Activated T-cell treated with anti-CD3 and anti-CD28 coated beads for 4 hours (primary cell): ENCODE measurements around the gene RPS6KA1.
"Not testable (repeated sequence)": the region's sequence is repeated elsewhere in the genome, so short reads cannot be mapped to it uniquely, and the experiment has no call there.

Source experiments
- DNase-seq: peaks from one replicate; pipeline ENCODE4 v3.0.0-alpha.2; 2020

RPS6KA1 gene

DNA sequence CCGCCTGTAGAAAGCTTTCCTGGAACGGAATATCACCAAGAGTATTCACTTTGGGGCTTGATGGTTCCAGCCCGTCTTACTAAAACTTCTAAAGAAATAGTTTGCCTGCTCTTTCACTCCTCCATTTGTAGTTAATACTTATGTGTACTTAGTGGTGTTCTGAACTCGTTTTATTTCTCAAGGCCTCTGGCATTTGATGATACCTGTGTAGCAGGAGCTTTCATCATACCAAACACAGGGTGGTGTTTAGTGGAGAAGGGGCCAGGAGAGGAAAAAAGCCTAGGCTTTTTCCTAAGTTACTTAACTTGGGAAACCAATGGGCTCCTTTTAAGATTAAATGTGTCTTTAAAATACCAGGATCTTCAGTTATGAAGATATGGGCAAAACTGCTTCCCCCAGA, 74.3 kb downstream of the RPS6KA1 start:
- DNase-seq = no peak

DNA sequence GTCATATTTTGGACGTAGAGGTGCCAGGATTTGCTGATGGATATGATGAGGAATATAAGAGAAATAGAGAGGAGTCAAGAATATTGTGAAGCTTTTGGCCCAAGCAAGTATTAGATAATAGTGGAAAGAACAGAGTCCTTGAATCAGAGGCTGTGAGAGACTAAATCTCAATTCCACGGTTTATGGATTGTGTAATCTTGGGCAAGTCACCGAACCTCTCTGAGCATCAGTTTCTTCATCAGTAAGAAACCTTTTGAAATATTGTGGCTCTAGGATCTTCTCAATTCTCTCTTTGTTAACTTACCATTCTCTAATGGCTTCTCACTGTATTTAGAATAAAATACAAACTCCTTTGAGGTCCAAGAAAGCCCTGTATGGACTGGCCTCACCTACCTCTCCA, 77.6 kb downstream of the RPS6KA1 start:
- no peak for DNase-seq

DNA sequence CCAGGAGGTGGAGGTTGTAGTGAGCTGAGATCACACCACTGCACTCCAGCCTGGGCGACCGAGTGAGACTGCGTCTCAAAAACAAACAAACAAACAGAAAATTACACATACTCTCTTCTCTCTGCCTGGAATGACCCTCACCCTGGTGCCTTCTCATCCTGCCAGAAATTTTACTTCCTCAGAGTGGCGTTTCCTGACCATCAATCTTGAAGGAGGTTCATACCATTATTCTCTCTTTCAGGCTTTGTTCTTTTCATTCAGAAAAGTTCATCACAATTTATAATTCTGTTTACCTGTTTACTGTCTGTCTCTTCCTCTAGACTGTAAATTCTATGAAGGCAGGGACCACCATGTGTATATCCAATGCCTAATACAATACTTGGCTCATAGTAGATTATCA, 79.3 kb downstream of the RPS6KA1 start:
- no peak for DNase-seq

DNA sequence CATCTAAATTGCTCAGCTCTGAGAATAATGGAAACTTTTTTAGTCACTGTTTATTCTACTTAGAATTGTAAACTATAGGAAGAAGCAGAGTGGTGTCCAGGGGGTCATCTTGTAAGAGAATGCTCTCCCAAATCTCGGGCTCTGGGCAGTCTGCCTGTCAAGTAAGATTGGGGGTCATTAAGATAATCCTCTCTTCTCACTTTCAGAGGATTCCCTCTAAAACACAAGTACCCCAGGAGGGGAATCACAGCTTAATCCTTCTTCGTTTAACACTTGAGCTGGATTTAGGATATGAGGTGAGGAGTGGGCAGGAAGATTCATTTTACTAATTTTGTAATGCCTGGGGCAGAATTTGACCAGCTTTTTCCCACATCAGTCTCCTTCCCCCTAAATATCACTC, 81.2 kb downstream of the RPS6KA1 start:
- DNase-seq = no peak

DNA sequence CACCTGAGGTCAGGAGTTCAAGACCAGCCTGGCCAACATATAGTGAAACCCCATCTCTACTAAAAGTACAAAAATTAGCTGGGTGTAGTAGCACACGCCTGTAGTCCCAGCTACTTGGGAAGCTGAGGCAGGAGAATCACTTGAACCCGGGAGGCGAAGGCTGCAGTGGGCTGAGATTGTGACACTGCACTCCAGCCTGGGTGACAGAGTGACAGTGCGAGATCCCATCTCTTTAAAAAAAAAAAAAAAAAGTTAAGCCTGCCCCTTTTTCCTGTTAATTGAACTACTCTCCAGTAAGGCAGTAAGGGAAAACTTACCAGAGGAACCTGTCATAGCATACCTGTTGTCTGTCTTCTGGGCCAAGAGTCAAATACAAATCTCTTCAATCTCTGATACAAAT, 83.1 kb downstream of the RPS6KA1 start:
- DNase-seq = not testable (repeated sequence)

DNA sequence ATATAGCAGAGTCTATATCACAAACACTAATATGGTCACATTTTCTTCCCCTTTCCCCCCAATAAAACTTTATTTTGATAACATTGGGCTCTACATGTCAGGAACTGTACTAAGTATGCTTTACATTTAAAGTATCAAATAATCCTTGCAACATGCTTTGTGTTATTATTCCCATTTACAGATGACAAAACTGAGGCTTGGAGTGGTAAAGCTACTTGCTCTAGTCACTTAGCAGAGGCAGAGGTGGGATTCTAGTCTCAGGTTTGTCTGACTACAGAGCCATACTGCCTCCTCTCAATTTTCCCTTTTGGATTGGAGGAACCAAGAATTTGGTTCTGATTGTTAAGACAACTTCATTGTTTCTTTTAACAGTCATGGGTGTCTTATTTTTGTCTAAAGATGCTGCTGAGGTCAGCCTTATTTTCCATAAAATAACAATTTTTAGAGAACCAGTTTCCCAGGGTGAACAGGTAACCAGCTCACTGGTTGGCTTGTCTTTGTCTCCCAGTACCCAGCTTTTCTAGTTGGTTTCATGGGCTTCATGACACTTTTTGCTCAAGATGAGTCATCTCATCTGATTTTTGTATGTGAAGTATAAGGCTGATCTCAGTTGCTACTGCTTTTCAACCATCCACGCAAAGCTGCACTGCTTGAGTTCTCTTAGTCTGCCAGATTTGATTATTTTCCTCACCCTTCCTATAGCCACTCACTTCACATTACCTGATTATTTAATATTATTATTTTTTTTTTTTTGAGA, 85.3 kb downstream of the RPS6KA1 start:
- DNase-seq = no peak

DNA sequence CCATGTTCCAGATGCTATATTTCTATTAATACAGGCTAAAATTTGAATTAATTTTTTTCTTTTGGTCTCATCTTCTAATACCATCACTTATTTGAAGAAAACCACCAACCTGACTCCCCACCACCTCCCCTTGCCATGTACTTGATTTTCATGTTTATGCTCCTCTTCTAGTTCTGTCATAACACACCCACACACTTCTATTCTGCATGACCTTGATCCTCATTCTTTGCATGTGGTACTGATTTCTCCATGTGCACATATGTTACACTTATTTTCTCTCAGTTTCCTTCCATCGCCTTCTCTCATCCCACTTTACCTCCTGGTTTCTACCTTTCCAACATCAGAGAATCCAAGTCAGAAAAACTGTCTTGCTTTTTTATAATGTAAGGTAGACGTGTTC, 87.3 kb downstream of the RPS6KA1 start:
- DNase-seq = no peak

DNA sequence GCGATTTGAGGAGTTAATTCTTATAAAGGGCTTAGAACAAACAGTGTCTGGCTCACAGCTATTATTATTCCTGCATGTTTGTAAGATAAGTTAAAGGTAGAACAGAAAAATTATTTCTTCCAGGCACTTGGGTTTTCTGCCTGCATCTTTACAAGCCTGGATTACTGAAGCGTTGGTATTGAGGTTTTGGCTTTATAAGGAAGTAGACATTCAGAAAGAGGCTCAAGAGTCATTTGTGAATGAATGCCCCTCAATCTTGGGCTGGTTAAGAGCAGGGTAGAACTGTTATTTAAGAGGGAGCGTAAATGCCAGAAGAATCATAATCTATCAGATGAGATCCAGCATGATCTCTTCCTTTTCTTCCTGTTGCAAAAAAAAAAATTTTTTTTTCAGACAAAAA, 89.0 kb downstream of the RPS6KA1 start:
- no peak for DNase-seq
